Retinal pigment epithelial cell (primary cell): ENCODE data around the gene SETD1A.
"Not testable (repeated sequence)": the region's sequence is repeated elsewhere in the genome, so short reads cannot be mapped to it uniquely, and the experiment has no call there.

Experiments
- DNase-seq: peaks from one replicate; pipeline ENCODE4 v3.0.0-alpha.2; 2010; ENCODE audit warnings: low read depth
- H3K4me3 ChIP-seq: 2 replicates; pipeline ENCODE4 v1.5.1; 2011; ENCODE audit warnings: mild to moderate bottlenecking, low read length, control low read depth, moderate library complexity
- TF ChIP-seq, protein P1 (sequence below): conservative IDR thresholded peaks from 2 replicates; pipeline ENCODE4 v1.5.1; 2011; ENCODE audit warnings: low read depth, low read length, control low read depth, inconsistent platforms

The SETD1A gene

DNA sequence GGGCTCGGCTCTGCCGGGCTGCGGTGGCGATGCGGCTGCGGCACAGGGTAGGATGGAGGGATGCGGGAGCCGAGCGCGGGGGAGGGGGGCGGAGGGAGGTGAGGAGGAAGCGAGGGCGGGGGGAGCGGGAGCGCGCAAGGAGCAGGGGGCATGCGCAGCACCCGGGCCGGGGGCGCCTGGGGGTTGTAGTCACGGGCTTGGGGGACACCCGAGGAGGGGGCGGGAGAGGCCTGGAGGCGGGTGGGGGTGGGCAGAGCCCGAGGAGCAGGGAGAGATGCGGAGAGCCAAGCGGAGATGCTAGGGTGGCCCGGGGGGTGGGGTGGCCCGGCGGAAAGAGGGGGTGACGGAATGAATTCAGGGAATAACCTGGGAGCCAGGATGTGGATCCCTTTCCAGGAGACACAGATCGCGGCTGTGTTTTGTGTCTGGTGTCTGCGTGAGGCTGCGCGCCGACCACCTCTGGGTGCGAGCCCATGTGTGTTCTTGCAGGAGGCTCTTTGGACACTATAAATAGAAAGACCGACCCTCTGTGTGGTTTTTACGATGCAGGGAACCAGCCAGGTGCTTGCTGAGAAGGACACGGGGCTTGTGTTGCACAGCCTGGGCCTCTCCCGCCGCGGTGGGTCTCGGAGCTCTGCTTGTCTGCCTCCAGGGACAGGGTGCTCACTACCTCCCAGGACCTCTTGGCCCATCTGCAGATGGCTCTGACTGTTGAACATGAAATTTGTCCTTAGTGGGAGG lies 53.2 kb downstream of the SETD1A start, which contains the start of gene STX1B:
Gene STX1B, minus strand, starts transcription at position 54 of the 741 bp plus-strand sequence. CDS start 242 bp downstream, outside the sequence.
- peak within 1 kb of the TSS; percentile 45 for H3K4me3 ChIP-seq
- DNase-seq: no peak
- TF ChIP-seq, protein P1, sequence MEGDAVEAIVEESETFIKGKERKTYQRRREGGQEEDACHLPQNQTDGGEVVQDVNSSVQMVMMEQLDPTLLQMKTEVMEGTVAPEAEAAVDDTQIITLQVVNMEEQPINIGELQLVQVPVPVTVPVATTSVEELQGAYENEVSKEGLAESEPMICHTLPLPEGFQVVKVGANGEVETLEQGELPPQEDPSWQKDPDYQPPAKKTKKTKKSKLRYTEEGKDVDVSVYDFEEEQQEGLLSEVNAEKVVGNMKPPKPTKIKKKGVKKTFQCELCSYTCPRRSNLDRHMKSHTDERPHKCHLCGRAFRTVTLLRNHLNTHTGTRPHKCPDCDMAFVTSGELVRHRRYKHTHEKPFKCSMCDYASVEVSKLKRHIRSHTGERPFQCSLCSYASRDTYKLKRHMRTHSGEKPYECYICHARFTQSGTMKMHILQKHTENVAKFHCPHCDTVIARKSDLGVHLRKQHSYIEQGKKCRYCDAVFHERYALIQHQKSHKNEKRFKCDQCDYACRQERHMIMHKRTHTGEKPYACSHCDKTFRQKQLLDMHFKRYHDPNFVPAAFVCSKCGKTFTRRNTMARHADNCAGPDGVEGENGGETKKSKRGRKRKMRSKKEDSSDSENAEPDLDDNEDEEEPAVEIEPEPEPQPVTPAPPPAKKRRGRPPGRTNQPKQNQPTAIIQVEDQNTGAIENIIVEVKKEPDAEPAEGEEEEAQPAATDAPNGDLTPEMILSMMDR: no peak

DNA sequence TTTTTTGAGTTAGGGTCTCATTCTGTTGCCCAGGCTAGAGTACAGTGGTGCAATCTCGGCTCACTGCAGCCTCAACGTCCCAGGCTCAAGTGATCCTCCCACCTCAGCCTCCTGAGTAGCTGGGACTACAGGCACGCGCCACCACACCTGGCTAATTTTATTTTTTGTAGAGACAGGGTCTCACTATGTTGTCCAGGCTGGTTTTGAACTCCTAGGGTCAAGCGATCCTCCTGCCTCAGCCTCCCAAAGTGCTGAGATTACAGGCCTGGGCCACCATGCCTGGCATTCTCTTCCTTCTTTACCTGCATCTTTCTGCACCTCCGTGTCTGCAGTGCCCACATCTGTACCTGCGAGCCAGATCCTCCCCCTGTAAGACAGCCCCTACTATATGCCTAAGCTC lies 54.3 kb downstream of the SETD1A start:
- DNase-seq, H3K4me3 ChIP-seq: not testable (repeated sequence)

DNA sequence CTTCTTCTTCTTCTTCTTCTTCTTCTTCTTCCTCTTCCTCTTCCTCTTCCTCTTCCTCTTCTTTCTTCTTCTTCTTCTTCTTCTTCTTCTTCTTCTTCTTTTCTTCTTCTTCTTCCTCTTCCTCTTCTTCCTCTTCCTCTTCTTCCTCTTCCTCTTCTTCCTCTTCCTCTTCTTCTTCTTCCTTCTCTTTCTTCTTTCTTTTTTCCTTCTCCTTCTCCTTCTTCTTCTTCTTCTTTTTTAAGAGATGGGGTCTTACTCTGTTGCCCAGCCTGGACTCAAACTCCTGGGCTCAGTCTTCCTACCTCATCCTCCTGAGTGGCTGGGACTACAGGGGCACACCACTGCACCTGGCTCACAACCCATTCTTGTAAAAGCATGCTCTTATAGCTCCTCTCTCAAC lies 55.7 kb downstream of the SETD1A start:
- DNase-seq, H3K4me3 ChIP-seq: not testable (repeated sequence)

DNA sequence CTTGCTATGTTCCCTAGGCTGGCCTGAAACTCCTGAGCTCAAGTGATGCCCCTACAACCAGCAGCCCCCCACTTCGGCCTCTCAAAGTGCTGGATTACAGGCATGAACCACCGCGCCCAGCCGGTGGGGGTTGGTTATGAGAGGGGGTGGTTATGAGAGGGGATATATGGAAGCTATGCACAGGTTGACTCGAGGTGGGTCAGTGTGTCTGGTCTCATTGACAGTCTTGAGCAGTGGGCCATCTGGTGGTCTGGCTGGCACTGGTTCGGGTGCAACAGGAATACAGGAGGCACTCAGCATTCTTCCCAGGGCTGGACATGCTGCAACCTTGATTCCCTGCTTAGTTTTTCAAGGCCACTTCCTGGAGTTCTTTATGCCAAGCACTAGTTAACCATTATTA lies 58.5 kb downstream of the SETD1A start:
- H3K4me3 ChIP-seq: no peak overlapping the region
- DNase-seq: no peak
- TF ChIP-seq, protein P1: no peak

DNA sequence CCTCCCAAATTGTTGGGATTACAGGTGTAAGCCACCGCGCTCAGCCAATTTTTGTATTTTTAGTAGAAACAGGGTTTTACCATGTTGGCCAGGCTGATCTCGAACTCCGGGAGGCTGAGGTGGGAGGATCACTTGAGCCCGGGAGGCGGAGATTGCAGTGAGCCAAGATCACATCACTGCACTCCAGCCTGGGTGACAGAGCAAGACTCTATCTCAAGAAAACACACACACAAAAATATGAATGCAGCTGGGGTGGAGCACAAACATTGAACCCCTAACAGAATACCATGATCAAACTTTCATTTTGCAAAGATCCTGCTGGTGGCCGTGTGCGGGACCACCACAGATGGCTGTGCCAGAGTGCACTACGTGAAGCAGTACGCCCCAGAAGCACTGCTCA lies 60.2 kb downstream of the SETD1A start:
- not testable (repeated sequence) for H3K4me3 ChIP-seq, DNase-seq

DNA sequence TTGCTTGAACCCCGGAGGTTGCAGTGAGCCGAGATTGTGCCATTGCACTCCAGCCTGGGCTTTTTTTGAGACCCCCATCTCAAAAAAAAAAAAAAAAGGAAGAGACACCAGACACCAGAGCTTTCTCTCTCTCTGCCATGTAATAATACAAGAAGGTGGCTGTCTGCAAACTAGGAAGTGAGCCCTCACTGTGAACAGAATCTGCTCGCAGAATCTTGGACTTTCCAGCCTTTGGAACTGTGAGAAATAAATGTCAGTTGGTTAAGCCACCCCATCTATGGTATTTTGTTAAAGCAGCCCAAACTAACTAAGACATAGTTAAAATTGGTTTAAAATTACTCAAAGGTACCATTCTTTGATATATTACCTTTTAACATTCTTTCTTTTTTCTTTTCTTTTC lies 63.0 kb downstream of the SETD1A start:
- DNase-seq: no peak
- TF ChIP-seq, protein P1: no peak
- H3K4me3 ChIP-seq: no peak overlapping the region

DNA sequence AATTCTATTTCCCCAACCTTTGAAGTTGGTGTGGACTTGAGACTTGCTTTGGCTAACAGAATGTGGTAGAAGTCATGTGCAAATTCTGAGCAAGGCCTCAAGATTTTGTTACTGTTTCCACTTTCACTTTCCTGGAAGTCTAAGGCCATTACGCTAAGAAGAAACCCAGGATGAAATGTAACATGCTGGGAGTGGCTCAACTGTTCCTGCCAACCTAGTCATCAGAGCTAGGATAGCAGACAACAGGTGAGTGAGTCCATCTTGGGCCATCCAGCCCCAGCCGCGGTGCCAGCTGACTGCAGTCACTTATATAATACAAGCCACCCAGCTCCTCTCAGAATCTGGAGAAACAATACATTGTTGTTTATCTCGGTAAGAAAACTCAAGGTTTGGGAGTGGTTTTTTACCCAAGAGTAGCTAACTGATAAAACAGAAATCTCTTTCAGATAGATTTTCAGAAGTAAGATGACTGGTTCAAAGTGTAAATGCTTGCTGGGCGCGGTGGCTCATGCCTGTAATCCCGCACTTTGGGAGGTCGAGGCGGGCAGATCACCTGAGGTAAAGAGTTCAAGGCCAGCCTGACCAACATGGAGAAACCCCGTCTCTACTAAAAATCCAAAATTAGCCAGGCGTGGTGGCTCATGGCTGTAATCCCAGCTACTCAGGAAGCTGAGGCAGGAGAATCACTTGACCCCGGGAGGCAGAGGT lies 65.1 kb downstream of the SETD1A start:
- TF ChIP-seq, protein P1: no peak
- DNase-seq: no peak
- H3K4me3 ChIP-seq: no peak overlapping the region

DNA sequence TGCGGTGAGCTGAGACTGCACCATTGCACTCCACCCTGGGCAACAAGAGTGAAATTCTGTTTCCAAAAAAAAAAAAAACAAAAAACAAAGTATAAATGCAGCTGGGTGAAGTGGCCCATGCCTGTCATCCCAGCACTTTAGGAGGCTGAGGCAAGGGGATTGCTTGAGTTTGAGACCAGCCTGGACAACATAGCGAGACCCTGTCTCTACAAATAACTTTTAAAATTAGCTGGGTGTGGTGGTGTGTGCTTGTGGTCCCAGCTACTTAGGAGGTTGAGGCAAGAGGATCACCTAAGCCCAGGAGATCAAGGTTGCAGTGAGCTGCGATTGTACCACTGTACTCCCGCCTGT lies 65.7 kb downstream of the SETD1A start:
- TF ChIP-seq, protein P1: no peak
- no peak for DNase-seq

More for the DNA sequence above, 65.7 kb downstream of the SETD1A start:
- no peak overlapping the region for H3K4me3 ChIP-seq
